ENCODE data around the gene USH2A.

The USH2A gene

GRCh38 chr1:215824245-215824644, 599.0 kb downstream of the USH2A start:
- intact Hi-C loops (cut with DNase I; ENCODE audit: low total_unique reads): no loop called here
- Histone ChIP-seq H3K27me3 (no peaks in the 10 kb centered on the region), H3K9me3 (no peaks in the 10 kb centered on the region), H3K27ac (no peak overlapping the region), H3K4me3 (no peak overlapping the region), H3K36me3 (no peaks in the 10 kb centered on the region), H3K4me1 (no peaks in the 10 kb centered on the region)
- no peak for DNase-seq
- TF ChIP-seq CTCF (IDR thresholded peaks at IDR 0.05): no peak

GRCh38 chr1:215819114-215819513, 604.1 kb downstream of the USH2A start:
- intact Hi-C loops (cut with DNase I; ENCODE audit: low total_unique reads): no loop called here
- Histone ChIP-seq H3K9me3 (no peaks in the 10 kb centered on the region), H3K4me1 (no peaks in the 10 kb centered on the region), H3K4me3 (no peak overlapping the region), H3K27me3 (no peaks in the 10 kb centered on the region), H3K27ac (no peak overlapping the region), H3K36me3 (no peaks in the 10 kb centered on the region)
- TF ChIP-seq CTCF (IDR thresholded peaks at IDR 0.05): no peak
- DNase-seq: no peak

GRCh38 chr1:215807911-215808436, 615.3 kb downstream of the USH2A start:
- intact Hi-C loops (cut with DNase I; ENCODE audit: low total_unique reads): no loop called here
- no peaks in the 10 kb centered on the region for H3K4me1 ChIP-seq
- no peak for TF ChIP-seq CTCF (IDR thresholded peaks at IDR 0.05)
- no peaks in the 10 kb centered on the region for H3K36me3 ChIP-seq
- H3K4me3 ChIP-seq: no peak overlapping the region
- no peaks in the 10 kb centered on the region for H3K27me3 ChIP-seq
- H3K9me3 ChIP-seq: peaks cover 0 to 8% (median 0%) of the 10 kb centered on the region in 3 donors
- no peak overlapping the region for H3K27ac ChIP-seq
- no peak for DNase-seq

GRCh38 chr1:215807218-215807617, 616.0 kb downstream of the USH2A start:
- Histone ChIP-seq H3K36me3 (no peaks in the 10 kb centered on the region), H3K4me3 (no peak overlapping the region), H3K27ac (no peak overlapping the region), H3K9me3 (peaks cover 0 to 4% (median 0%) of the 10 kb centered on the region in 3 donors), H3K27me3 (no peaks in the 10 kb centered on the region), H3K4me1 (no peaks in the 10 kb centered on the region)
- TF ChIP-seq CTCF (IDR thresholded peaks at IDR 0.05): no peak
- intact Hi-C loops (cut with DNase I; ENCODE audit: low total_unique reads): no loop called here
- no peak for DNase-seq

GRCh38 chr1:215797859-215798258, 625.4 kb downstream of the USH2A start:
- Histone ChIP-seq H3K9me3 (no peaks in the 10 kb centered on the region), H3K4me1 (no peaks in the 10 kb centered on the region), H3K27me3 (no peaks in the 10 kb centered on the region), H3K4me3 (no peak overlapping the region), H3K36me3 (no peaks in the 10 kb centered on the region), H3K27ac (no peak overlapping the region)
- no peak for DNase-seq
- intact Hi-C loops (cut with DNase I; ENCODE audit: low total_unique reads): no loop called here
- TF ChIP-seq CTCF (IDR thresholded peaks at IDR 0.05): no peak

GRCh38 chr1:215794156-215794555, 629.1 kb downstream of the USH2A start:
- no peak for DNase-seq
- intact Hi-C loops (cut with DNase I; ENCODE audit: low total_unique reads): no loop called here
- Histone ChIP-seq H3K36me3 (no peaks in the 10 kb centered on the region), H3K27me3 (no peaks in the 10 kb centered on the region), H3K9me3 (no peaks in the 10 kb centered on the region), H3K4me3 (no peak overlapping the region), H3K4me1 (no peaks in the 10 kb centered on the region), H3K27ac (no peak overlapping the region)
- no peak for TF ChIP-seq CTCF (IDR thresholded peaks at IDR 0.05)
